A673 (cell line): ENCODE data around the gene SNX27.

ENCODE experiments used
- EZH2 ChIP-seq: fragments of 200-600 bp; sonication (generic); IDR thresholded peaks from 2 replicates; pipeline ENCODE4 v1.6.1; 2017; ENCODE audit warnings: borderline replicate concordance, low read depth, mild to moderate bottlenecking, mixed read lengths, antibody characterized with exemption, low read length; ENCODE audit not compliant: poor library complexity, severe bottlenecking
- TF ChIP-seq, protein P1 (sequence below): fragments of 300-800, 200-600 bp; sonication (generic); conservative IDR thresholded peaks from 2 replicates; pipeline ENCODE4 v1.5.1; 2017; ENCODE audit warnings: low read depth, mild to moderate bottlenecking, antibody characterized with exemption, low read length, moderate library complexity, mixed read lengths

DNA sequence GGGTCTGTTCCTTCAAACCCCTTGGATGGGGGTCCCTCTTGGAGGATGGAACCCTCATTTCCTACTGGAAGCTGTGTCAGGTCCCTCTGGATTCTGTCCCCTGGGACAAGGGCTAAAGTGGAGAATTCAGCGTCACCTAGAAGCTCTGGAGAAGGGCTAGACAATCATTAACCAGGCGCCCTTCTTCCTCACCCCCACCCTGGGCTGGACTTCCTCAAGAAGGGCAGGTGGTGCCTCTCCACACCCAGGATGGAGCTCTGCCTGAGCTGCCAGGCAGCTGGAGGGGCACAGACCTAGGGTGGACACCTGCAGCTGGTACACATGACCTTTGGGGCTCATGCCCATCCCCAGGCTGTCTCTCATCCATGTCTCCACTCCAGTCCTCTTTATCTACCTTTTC, 101.2 kb downstream of the SNX27 start:
- TF ChIP-seq, protein P1, sequence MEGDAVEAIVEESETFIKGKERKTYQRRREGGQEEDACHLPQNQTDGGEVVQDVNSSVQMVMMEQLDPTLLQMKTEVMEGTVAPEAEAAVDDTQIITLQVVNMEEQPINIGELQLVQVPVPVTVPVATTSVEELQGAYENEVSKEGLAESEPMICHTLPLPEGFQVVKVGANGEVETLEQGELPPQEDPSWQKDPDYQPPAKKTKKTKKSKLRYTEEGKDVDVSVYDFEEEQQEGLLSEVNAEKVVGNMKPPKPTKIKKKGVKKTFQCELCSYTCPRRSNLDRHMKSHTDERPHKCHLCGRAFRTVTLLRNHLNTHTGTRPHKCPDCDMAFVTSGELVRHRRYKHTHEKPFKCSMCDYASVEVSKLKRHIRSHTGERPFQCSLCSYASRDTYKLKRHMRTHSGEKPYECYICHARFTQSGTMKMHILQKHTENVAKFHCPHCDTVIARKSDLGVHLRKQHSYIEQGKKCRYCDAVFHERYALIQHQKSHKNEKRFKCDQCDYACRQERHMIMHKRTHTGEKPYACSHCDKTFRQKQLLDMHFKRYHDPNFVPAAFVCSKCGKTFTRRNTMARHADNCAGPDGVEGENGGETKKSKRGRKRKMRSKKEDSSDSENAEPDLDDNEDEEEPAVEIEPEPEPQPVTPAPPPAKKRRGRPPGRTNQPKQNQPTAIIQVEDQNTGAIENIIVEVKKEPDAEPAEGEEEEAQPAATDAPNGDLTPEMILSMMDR, result no peak
- TF ChIP-seq EZH2, result no peak
